PC-9 (cell line): ENCODE data around the gene SUV39H2. TPM values are rescaled to one million over a fixed set of nuclear protein-coding genes. Genes with fewer than 3 reads are reported as not detected.

Experiments used
- BruUV-seq: library from RNA; stranded (reverse); fragments of 400-500 nt; replicated peaks from 2 replicates; lab custom pipeline; 2021; lab: Mats Ljungman, UMichigan
- CTCF ChIA-PET: fragments of 300-600 bp; sonication (Branson Sonifier 250); formaldehyde crosslinking; loops from one replicate; lab custom pipeline; 2022; ENCODE audit warnings: antibody characterized with exemption; lab: Charles Lee
- POLR2A ChIA-PET: fragments of 300-600 bp; sonication (Branson Sonifier 250); formaldehyde crosslinking; loops from one replicate; lab custom pipeline; 2022; ENCODE audit warnings: antibody characterized with exemption; ENCODE audit not compliant: unreplicated experiment; lab: Charles Lee
- DNase-seq, 2 experiments: peaks; one replicate each; pipeline versions ENCODE4 v3.0.0 to v3.0.0-alpha.2; 2015 to 2022; ENCODE audit warnings: mixed read lengths in 1 of 2
- H2AFZ ChIP-seq: fragments of 200-600 bp; sonication (generic); 2 replicates; pipeline ENCODE4 v1.8.1; 2017; ENCODE audit warnings: antibody characterized with exemption
- H3F3A ChIP-seq: fragments of 200-600 bp; sonication (generic); 2 replicates; pipeline ENCODE4 v1.8.1; 2017; ENCODE audit warnings: antibody characterized with exemption, mild to moderate bottlenecking, low read depth; ENCODE audit not compliant: insufficient read depth
- H3K27ac ChIP-seq: fragments of 200-600 bp; sonication (generic); 2 replicates; pipeline ENCODE4 v1.6.1; 2016; ENCODE audit warnings: mixed run types
- H3K27me3 ChIP-seq: fragments of 200-600 bp; sonication (generic); 2 replicates; pipeline ENCODE4 v1.6.1; 2016; ENCODE audit warnings: low read depth, mixed run types; ENCODE audit not compliant: insufficient read depth
- H3K36me3 ChIP-seq: fragments of 200-600 bp; sonication (generic); 2 replicates; pipeline ENCODE4 v1.6.1; 2016; ENCODE audit warnings: low read depth, mixed run types
- H3K4me1 ChIP-seq: fragments of 200-600 bp; sonication (generic); replicated peaks from 2 replicates; pipeline ENCODE4 v1.6.1; 2016; ENCODE audit warnings: mixed run types; ENCODE audit not compliant: insufficient read depth
- H3K4me2 ChIP-seq: fragments of 200-600 bp; sonication (generic); 2 replicates; pipeline ENCODE4 v1.6.1; 2017; ENCODE audit warnings: mixed run types
- H3K4me3 ChIP-seq: fragments of 200-600 bp; sonication (generic); 2 replicates; pipeline ENCODE4 v1.6.1; 2016; ENCODE audit warnings: mixed run types
- H3K79me2 ChIP-seq: fragments of 200-600 bp; sonication (generic); 2 replicates; pipeline ENCODE4 v1.6.1; 2017; ENCODE audit warnings: low read depth, mixed run types
- H3K9me2 ChIP-seq: fragments of 200-600 bp; sonication (generic); 2 replicates; pipeline ENCODE4 v1.8.1; 2017; ENCODE audit warnings: mild to moderate bottlenecking; ENCODE audit not compliant: insufficient read depth
- H3K9me3 ChIP-seq: fragments of 200-600 bp; sonication (generic); 2 replicates; pipeline ENCODE4 v1.8.1; 2016; ENCODE audit warnings: low read depth; ENCODE audit not compliant: insufficient read depth
- H4K20me1 ChIP-seq: fragments of 200-600 bp; sonication (generic); 2 replicates; pipeline ENCODE4 v1.8.1; 2017; ENCODE audit not compliant: insufficient read depth
- CTCF ChIP-seq: fragments of 200-600 bp; sonication (generic); conservative IDR thresholded peaks from 2 replicates; pipeline ENCODE4 v1.6.1; 2017; ENCODE audit warnings: mixed run types, antibody characterized with exemption, mild to moderate bottlenecking, moderate library complexity
- EZH2 ChIP-seq: fragments of 200-600 bp; sonication (generic); IDR thresholded peaks from 2 replicates; pipeline ENCODE4 v1.8.0; 2017; ENCODE audit warnings: antibody characterized with exemption, low read depth
- intact Hi-C: fragments of 100-400 bp; cut with micrococcal nuclease; formaldehyde crosslinking; loops from one replicate; pipeline ENCODE4 v1.10.0; 2022; ENCODE audit not compliant: unreplicated experiment
- total RNA-seq: library from RNA; stranded (reverse); gene quantifications from 2 replicates; pipeline ENCODE4 v1.2.3, GENCODE V29; 2021

Gene SUV39H2
- total RNA-seq, 1 experiment from 2014 or later, result 20.9 TPM

GRCh38 chr10:14838582-14839304 is 39.9 kb upstream of the SUV39H2 start:
- Histone ChIP-seq H3K36me3 (peaks cover 6% of the 10 kb centered on the region; the same call in 1 of the 2 replicates), H2AFZ (peak overlapping the region; percentile 86), H3K9me2 (no peaks in the 10 kb centered on the region), H3K79me2 (peaks cover 39% of the 10 kb centered on the region), H3K4me3 (peak overlapping the region; percentile 80), H3K27me3 (no peaks in the 10 kb centered on the region), H3K4me1 (peaks cover 14% of the 10 kb centered on the region), H3K27ac (peak overlapping the region; percentile 54), H3K9me3 (no peaks in the 10 kb centered on the region), H3K4me2 (peak overlapping the region; percentile 82), H3F3A (no peaks in the 10 kb centered on the region), H4K20me1 (no peaks in the 10 kb centered on the region)
- ChIA-PET POLR2A (interaction anchor here (0.5 to 1.1 kb wide), 2 partner anchors 126 to 233 kb away, joined by 3 read pairs; no protein-coding TSS in a partner anchor), CTCF (interaction anchor here (1.0 kb wide), 1 partner anchor 330 kb away, joined by 5 read pairs; no protein-coding TSS in a partner anchor)
- peak in 1 of 2 experiments; percentile 7 for DNase-seq
- TF ChIP-seq EZH2 (no peak), CTCF (no peak)
- BruUV-seq, result no TSS peak
- intact Hi-C loops, result loop anchor here (1.0 to 5.0 kb wide), 6 partner anchors 40 to 341 kb away; partner anchors contain the start of genes RPP38 and SUV39H2

GRCh38 chr10:14839305-14839695 is 39.4 kb upstream of the SUV39H2 start:
- Histone ChIP-seq H3F3A (no peaks in the 10 kb centered on the region), H3K27me3 (no peaks in the 10 kb centered on the region), H3K36me3 (peaks cover 8% of the 10 kb centered on the region; the same call in 1 of the 2 replicates), H3K4me3 (peak overlapping the region; percentile 80), H3K79me2 (peaks cover 39% of the 10 kb centered on the region), H4K20me1 (no peaks in the 10 kb centered on the region), H3K4me2 (peak overlapping the region; percentile 82), H3K27ac (peak overlapping the region; percentile 54; the same call in 1 of the 2 replicates), H2AFZ (peak overlapping the region; percentile 86), H3K4me1 (peaks cover 14% of the 10 kb centered on the region), H3K9me2 (no peaks in the 10 kb centered on the region), H3K9me3 (no peaks in the 10 kb centered on the region)
- TSS peak; percentile 13 for BruUV-seq
- ChIA-PET POLR2A (interaction anchor here (0.6 kb wide), 1 partner anchor 250 kb away, joined by 7 read pairs; no protein-coding TSS in a partner anchor), CTCF (no interaction called here)
- TF ChIP-seq CTCF, result no peak
- TF ChIP-seq EZH2, result no peak
- intact Hi-C loops, result loop anchor here (1.0 to 5.0 kb wide), 6 partner anchors 39 to 342 kb away; partner anchors contain the start of genes RPP38 and SUV39H2
- no peak for DNase-seq

GRCh38 chr10:14840178-14840577 is 38.5 kb upstream of the SUV39H2 start:
- peaks cover 14% of the 10 kb centered on the region for H3K4me1 ChIP-seq
- no peaks in the 10 kb centered on the region for H3K9me3 ChIP-seq
- H3K27me3 ChIP-seq, result no peaks in the 10 kb centered on the region
- no peaks in the 10 kb centered on the region for H3F3A ChIP-seq
- intact Hi-C loops, result no loop called here
- H3K79me2 ChIP-seq, result peaks cover 39% of the 10 kb centered on the region
- H3K27ac ChIP-seq, result no peak overlapping the region
- H4K20me1 ChIP-seq, result no peaks in the 10 kb centered on the region
- POLR2A ChIA-PET, result no interaction called here
- CTCF ChIA-PET, result no interaction called here
- no peak overlapping the region for H3K4me2 ChIP-seq
- TF ChIP-seq EZH2, result no peak
- no peak for TF ChIP-seq CTCF
- H3K9me2 ChIP-seq, result no peaks in the 10 kb centered on the region
- peaks cover 8% of the 10 kb centered on the region; the same call in 1 of the 2 replicates for H3K36me3 ChIP-seq
- no peak overlapping the region for H3K4me3 ChIP-seq
- no TSS peak for BruUV-seq
- no peak for DNase-seq
- H2AFZ ChIP-seq, result no peak overlapping the region
